ENCODE data around the gene CWC27.

The CWC27 gene

GRCh38 chr5:64806537-64806936 lies 37.8 kb downstream of the CWC27 start:
- no peak overlapping the region for H3K4me3 ChIP-seq (ENCODE audit: low read depth, low read length)
- H3K4me1 ChIP-seq (ENCODE audit: control insufficient read depth, insufficient read depth, low read length): no peaks in the 10 kb centered on the region
- H3K36me3 ChIP-seq (ENCODE audit: control insufficient read depth in 2 of 2, insufficient read depth in 1 of 2, low read length in 2 of 2): peaks cover 3 to 9% of the 10 kb centered on the region in 2 experiments; a peak in 2 of 3 replicates
- no peak for TF ChIP-seq SALL2 (tag by site-specific recombination; IDR thresholded peaks at IDR 0.05; ENCODE audit: borderline replicate concordance)
- no peak for TF ChIP-seq ZNF549 (tag by site-specific recombination; IDR thresholded peaks at IDR 0.05)
- TF ChIP-seq ZNF837 (tag by site-specific recombination; IDR thresholded peaks at IDR 0.05): no peak
- TF ChIP-seq YY1 (tag by site-specific recombination; IDR thresholded peaks at IDR 0.05): no peak
- TF ChIP-seq ZNF776 (tag by site-specific recombination; IDR thresholded peaks at IDR 0.05; ENCODE audit: borderline replicate concordance): no peak
- TF ChIP-seq PRDM4 (tag by site-specific recombination; IDR thresholded peaks at IDR 0.05): no peak
- ChIA-PET CTCF (interaction anchor here (0.7 to 1.5 kb wide), 5 partner anchors 22 to 676 kb away, joined by 3 to 5 read pairs (median 4); no protein-coding TSS in a partner anchor), POLR2A (no interaction called here)
- no peaks in the 10 kb centered on the region for H3K9me3 ChIP-seq (ENCODE audit: control insufficient read depth, insufficient read depth, low read depth, low read length)
- no peak overlapping the region for H3K27ac ChIP-seq (ENCODE audit: extremely low read depth, low read depth, low read length)

GRCh38 chr5:64807520-64807919 lies 38.8 kb downstream of the CWC27 start:
- ChIA-PET POLR2A (no interaction called here), CTCF (interaction anchor here (0.6 to 1.5 kb wide), 3 partner anchors 23 to 198 kb away, joined by 3 to 5 read pairs (median 4); no protein-coding TSS in a partner anchor)
- no peak for TF ChIP-seq ZNF76 (tag by site-specific recombination; IDR thresholded peaks at IDR 0.05; ENCODE audit: borderline replicate concordance, low read depth)
- no peak for TF ChIP-seq KLF8 (tag by site-specific recombination; IDR thresholded peaks at IDR 0.05)
- no peak for TF ChIP-seq PRDM1 (tag by site-specific recombination; IDR thresholded peaks at IDR 0.05)
- TF ChIP-seq ZNF624 (tag by site-specific recombination; IDR thresholded peaks at IDR 0.05): no peak
- TF ChIP-seq GLI2 (tag by site-specific recombination; IDR thresholded peaks at IDR 0.05; ENCODE audit: borderline replicate concordance, low read depth): no peak
- no peak for TF ChIP-seq ZBTB8A (tag by site-specific recombination; IDR thresholded peaks at IDR 0.05)
- no peak for TF ChIP-seq ZNF223 (tag by site-specific recombination; IDR thresholded peaks at IDR 0.05)
- no peak for TF ChIP-seq ZNF132 (tag by site-specific recombination; IDR thresholded peaks at IDR 0.05; ENCODE audit: borderline replicate concordance)
- no peak for TF ChIP-seq ZNF658 (tag by site-specific recombination; IDR thresholded peaks at IDR 0.05)
- no peak for TF ChIP-seq ZEB2 (tag by site-specific recombination; IDR thresholded peaks at IDR 0.05)
- TF ChIP-seq ZNF48 (tag by site-specific recombination; IDR thresholded peaks at IDR 0.05): no peak
- TF ChIP-seq PRDM10 (tag by site-specific recombination; IDR thresholded peaks at IDR 0.05): no peak
- no peak for TF ChIP-seq ZNF302 (tag by site-specific recombination; IDR thresholded peaks at IDR 0.05; ENCODE audit: low read depth)
- Histone ChIP-seq H3K36me3 (ENCODE audit: control insufficient read depth in 2 of 2, insufficient read depth in 1 of 2, low read length in 2 of 2) (peaks cover 0 to 5% of the 10 kb centered on the region in 2 experiments; a peak in 2 of 3 replicates), H3K4me3 (ENCODE audit: low read depth, low read length) (no peak overlapping the region), H3K27ac (ENCODE audit: extremely low read depth, low read depth, low read length) (no peak overlapping the region), H3K9me3 (ENCODE audit: control insufficient read depth, insufficient read depth, low read depth, low read length) (no peaks in the 10 kb centered on the region), H3K4me1 (ENCODE audit: control insufficient read depth, insufficient read depth, low read length) (no peaks in the 10 kb centered on the region)
